Psoas muscle (tissue), 8 donors: ENCODE measurements around the gene ANXA11. TPM values are rescaled to one million over a fixed set of nuclear protein-coding genes. Genes with fewer than 3 reads are reported as not detected.

Experiments
- ATAC-seq, 4 donors: fragments of 200-7000 bp; cut with Tn5 transposase; one replicate each; pipeline ENCODE4 v1.9.1; 2020; ENCODE audit warnings: moderate library complexity in 3 of 4, mild to moderate bottlenecking in 2 of 4
- DNase-seq, 2 donors: peaks; one replicate each; pipeline ENCODE4 v3.0.0-alpha.2; 2020
- H3K27ac ChIP-seq: fragments of 200-600 bp; one replicate; pipeline ENCODE4 v1.8.0; 2022
- H3K27me3 ChIP-seq, 3 donors: fragments of 200-600 bp in 1 of 3; one replicate each; pipeline versions ENCODE4 v1.6.1 to v1.8.0; 2013 to 2022; ENCODE audit warnings: low read length in 2 of 3, mild to moderate bottlenecking in 2 of 3, moderate library complexity in 1 of 3; ENCODE audit not compliant: insufficient read depth in 3 of 3
- H3K36me3 ChIP-seq, 2 donors: fragments of 200-600 bp in 1 of 2; one replicate each; pipeline versions ENCODE4 v1.6.1 to v1.8.0; 2013 to 2022; ENCODE audit warnings: low read depth in 1 of 2, mild to moderate bottlenecking in 1 of 2, moderate library complexity in 1 of 2; ENCODE audit not compliant: insufficient read depth in 1 of 2
- H3K4me1 ChIP-seq: fragments of 200-600 bp; one replicate; pipeline ENCODE4 v1.8.0; 2022
- H3K4me3 ChIP-seq: fragments of 200-600 bp; one replicate; pipeline ENCODE4 v1.8.0; 2022; ENCODE audit warnings: mild to moderate bottlenecking
- H3K9me3 ChIP-seq: fragments of 200-600 bp; one replicate; pipeline ENCODE4 v1.8.0; 2022
- WGBS, 3 donors: extraction: QIAGEN DNeasy Blood & Tissue Kit; methylation state at CpG; one replicate each; pipeline versions ENCODE4 v1.1.6 to v1.1.7; 2013; 5-methylcytosine and 5-hydroxymethylcytosine counted together
- intact Hi-C, 2 donors: fragments of 100-400 bp; cut with DNase I; formaldehyde crosslinking; loops; one replicate each; pipeline versions ENCODE4 v1.11.0 to v1.14.2; 2022
- polyA plus RNA-seq, 3 donors: library from polyadenylated mRNA; stranded (reverse); fragments of 200-250 nt; gene quantifications; one replicate each; pipeline ENCODE4 v1.2.3, GENCODE V29; 2013
- total RNA-seq, 4 donors: library from RNA; stranded (reverse); fragmentation: NEBNext Ultra II Directional in 2 of 4; extraction: Animal tissue kit (Norgen Biotek cat#: 25700) in 2 of 4; gene quantifications; one replicate each; pipeline versions ENCODE4 v1.2.1 to v1.2.4, GENCODE V29; 2021 to 2023
- TF ChIP-seq, protein P1 (sequence below): fragments of 200-600 bp; IDR thresholded peaks from one replicate; pipeline ENCODE4 v1.8.0; 2022; ENCODE audit warnings: antibody characterized with exemption
- donor health status: healthy with polysubstance abuse.
- donor health status: DM: no; HTN: no; CAD: no; lungs with moderate emphysema.
- donor health status: Bipolar disorder and iron deficiency.
- donor health status: healthy.
- donor health status: DM: yes; HTN: yes; CAD: no.
- donor health status: DM: no; HTN: no; CAD: no.
- donor health status: DM: no; HTN: no; CAD: no.
- donor health status: DM: yes; HTN: yes; CAD: no.

Gene ANXA11
- total and polyA plus RNA-seq, 7 donors, result 112 to 389 (median 164) TPM

DNA sequence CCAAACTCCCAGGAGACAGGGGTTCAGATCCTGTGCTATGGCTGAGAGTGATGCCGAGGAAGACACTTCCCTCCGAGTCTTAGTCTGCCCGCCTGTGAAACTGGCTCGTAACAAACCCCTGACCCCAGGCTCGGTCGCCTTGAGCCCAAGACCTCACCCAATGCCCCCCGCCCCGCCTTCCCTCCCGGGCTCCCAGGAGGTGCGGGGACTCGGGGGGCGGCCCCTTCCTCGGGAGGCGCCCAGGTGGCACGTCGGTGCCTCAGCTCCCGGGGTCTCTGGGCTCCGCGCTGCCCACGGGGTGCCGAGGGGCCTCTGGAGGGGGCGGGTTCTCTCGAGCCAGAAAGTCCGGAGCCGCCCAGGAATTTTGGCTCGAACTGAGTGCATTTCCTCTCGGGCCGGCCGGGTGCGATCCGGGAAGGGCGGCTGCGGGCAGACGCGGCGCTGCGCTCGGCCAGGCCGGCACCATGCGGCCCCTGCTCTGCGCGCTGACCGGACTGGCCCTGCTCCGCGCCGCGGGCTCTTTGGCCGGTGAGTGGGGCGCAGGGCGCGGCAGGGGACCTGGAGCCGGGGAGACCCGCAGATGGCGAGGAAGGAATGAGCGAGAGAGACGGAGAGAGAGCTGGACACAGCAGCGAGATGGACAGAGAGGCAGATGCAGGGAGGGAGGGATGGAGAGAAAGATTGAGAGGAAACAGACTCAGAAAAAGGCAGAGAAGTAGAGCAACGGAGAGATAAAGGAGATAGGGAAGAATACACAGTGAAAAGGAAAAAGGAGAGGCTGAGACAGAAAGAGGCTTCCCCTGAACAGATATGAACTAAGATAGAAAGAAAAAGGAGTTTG, 72.8 kb downstream of the ANXA11 start, which contains the start of gene PLAC9:
TSS of gene PLAC9 (plus strand) at position 432 of the 841 bp plus-strand sequence. CDS start at position 465, 33 bp downstream.
- H3K27ac ChIP-seq, result peak within 1 kb of the TSS; percentile 38
- intact Hi-C loops, result no loop called here
- WGBS, 3 donors, result 2 to 3% (median 2%) methylated on average over 55 to 58 of the region's 58 CpGs
- DNase-seq (peak; percentile 69 to 76), ATAC-seq (peak; percentile 32 to 48 (median 44))
- TF ChIP-seq, protein P1, sequence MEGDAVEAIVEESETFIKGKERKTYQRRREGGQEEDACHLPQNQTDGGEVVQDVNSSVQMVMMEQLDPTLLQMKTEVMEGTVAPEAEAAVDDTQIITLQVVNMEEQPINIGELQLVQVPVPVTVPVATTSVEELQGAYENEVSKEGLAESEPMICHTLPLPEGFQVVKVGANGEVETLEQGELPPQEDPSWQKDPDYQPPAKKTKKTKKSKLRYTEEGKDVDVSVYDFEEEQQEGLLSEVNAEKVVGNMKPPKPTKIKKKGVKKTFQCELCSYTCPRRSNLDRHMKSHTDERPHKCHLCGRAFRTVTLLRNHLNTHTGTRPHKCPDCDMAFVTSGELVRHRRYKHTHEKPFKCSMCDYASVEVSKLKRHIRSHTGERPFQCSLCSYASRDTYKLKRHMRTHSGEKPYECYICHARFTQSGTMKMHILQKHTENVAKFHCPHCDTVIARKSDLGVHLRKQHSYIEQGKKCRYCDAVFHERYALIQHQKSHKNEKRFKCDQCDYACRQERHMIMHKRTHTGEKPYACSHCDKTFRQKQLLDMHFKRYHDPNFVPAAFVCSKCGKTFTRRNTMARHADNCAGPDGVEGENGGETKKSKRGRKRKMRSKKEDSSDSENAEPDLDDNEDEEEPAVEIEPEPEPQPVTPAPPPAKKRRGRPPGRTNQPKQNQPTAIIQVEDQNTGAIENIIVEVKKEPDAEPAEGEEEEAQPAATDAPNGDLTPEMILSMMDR, result no peak
- H3K36me3 ChIP-seq, result no peaks in the 10 kb centered on the region
- no peaks in the 10 kb centered on the region for H3K4me1 ChIP-seq
- H3K4me3 ChIP-seq, result peak within 1 kb of the TSS; percentile 62
- H3K9me3 ChIP-seq, result no peaks in the 10 kb centered on the region
- peaks cover 0 to 49% (median 8%) of the 10 kb centered on the region in 3 donors for H3K27me3 ChIP-seq

- no peak for DNase-seq
- Histone ChIP-seq H3K9me3 (no peaks in the 10 kb centered on the region), H3K4me3 (no peak overlapping the region), H3K4me1 (no peaks in the 10 kb centered on the region), H3K27ac (no peak overlapping the region), H3K27me3 (peaks cover 0 to 42% (median 8%) of the 10 kb centered on the region in 3 donors), H3K36me3 (no peaks in the 10 kb centered on the region)
- TF ChIP-seq, protein P1, result no peak
- 72 to 75% (median 72%) methylated on average over 6 of the region's 6 CpGs for WGBS, 3 donors
- no peak for ATAC-seq
- intact Hi-C loops, result no loop called here
Observed at GRCh38 chr10:80131499-80131901, 73.8 kb downstream of the ANXA11 start.

GRCh38 chr10:80126876-80127275, 78.5 kb downstream of the ANXA11 start:
- intact Hi-C loops, result no loop called here
- DNase-seq (no peak), ATAC-seq (no peak)
- Histone ChIP-seq H3K9me3 (no peaks in the 10 kb centered on the region), H3K36me3 (no peaks in the 10 kb centered on the region), H3K4me3 (no peak overlapping the region), H3K4me1 (no peaks in the 10 kb centered on the region), H3K27me3 (peaks cover 0 to 6% (median 0%) of the 10 kb centered on the region in 3 donors), H3K27ac (no peak overlapping the region)
- 35 to 59% (median 37%) methylated on average over 4 of the region's 4 CpGs for WGBS, 3 donors
- TF ChIP-seq, protein P1, result no peak

- Histone ChIP-seq H3K36me3 (no peaks in the 10 kb centered on the region), H3K27ac (no peak overlapping the region), H3K4me3 (no peak overlapping the region), H3K27me3 (no peaks in the 10 kb centered on the region), H3K4me1 (no peaks in the 10 kb centered on the region), H3K9me3 (no peaks in the 10 kb centered on the region)
- DNase-seq, result no peak
- 61 to 64% (median 62%) methylated on average over 2 of the region's 2 CpGs for WGBS, 3 donors
- ATAC-seq, result no peak
- TF ChIP-seq, protein P1, result no peak
- intact Hi-C loops, result no loop called here
Observed at GRCh38 chr10:80122746-80123145, 82.6 kb downstream of the ANXA11 start.
